Neuron (in vitro differentiated cells): Measurements from ENCODE around the gene TSPEAR.

ENCODE experiments used
- H2AFZ ChIP-seq: one replicate; pipeline ENCODE4 v1.6.1; 2013; ENCODE audit warnings: low read depth, mild to moderate bottlenecking, inconsistent platforms, low read length, moderate library complexity
- H3K27me3 ChIP-seq: one replicate; pipeline ENCODE4 v1.6.1; 2013; ENCODE audit warnings: low read length; ENCODE audit not compliant: insufficient read depth
- H3K36me3 ChIP-seq: one replicate; pipeline ENCODE4 v1.6.1; 2013; ENCODE audit warnings: low read length; ENCODE audit not compliant: insufficient read depth
- H3K4me1 ChIP-seq: one replicate; pipeline ENCODE4 v1.6.1; 2013; ENCODE audit warnings: low read length; ENCODE audit not compliant: insufficient read depth
- H3K4me3 ChIP-seq: 2 replicates; pipeline ENCODE4 v1.5.1; 2013; ENCODE audit warnings: mild to moderate bottlenecking, low read length, moderate library complexity
- H3K9me3 ChIP-seq: one replicate; pipeline ENCODE4 v1.6.1; 2013; ENCODE audit warnings: low read length

TSPEAR gene

GRCh38 chr21:44516342-44516741, 195.0 kb downstream of the TSPEAR start:
- Histone ChIP-seq H3K27me3 (no peaks in the 10 kb centered on the region), H3K4me1 (no peaks in the 10 kb centered on the region), H2AFZ (no peak overlapping the region), H3K4me3 (no peak overlapping the region), H3K36me3 (no peaks in the 10 kb centered on the region), H3K9me3 (peaks cover 7% of the 10 kb centered on the region)

GRCh38 chr21:44515359-44516165, 195.8 kb downstream of the TSPEAR start:
- Histone ChIP-seq H3K4me3 (no peak overlapping the region), H3K36me3 (no peaks in the 10 kb centered on the region), H3K9me3 (peaks cover 7% of the 10 kb centered on the region), H3K4me1 (no peaks in the 10 kb centered on the region), H3K27me3 (no peaks in the 10 kb centered on the region), H2AFZ (no peak overlapping the region)

- H3K4me1 ChIP-seq: no peaks in the 10 kb centered on the region
- H3K4me3 ChIP-seq: no peak overlapping the region
- no peaks in the 10 kb centered on the region for H3K36me3 ChIP-seq
- no peak overlapping the region for H2AFZ ChIP-seq
- H3K27me3 ChIP-seq: no peaks in the 10 kb centered on the region
- H3K9me3 ChIP-seq: peaks cover 7% of the 10 kb centered on the region
Measured at GRCh38 chr21:44514746-44515358, 196.5 kb downstream of the TSPEAR start.

- H3K36me3 ChIP-seq: no peaks in the 10 kb centered on the region
- no peaks in the 10 kb centered on the region for H3K4me1 ChIP-seq
- H3K4me3 ChIP-seq: no peak overlapping the region
- H3K27me3 ChIP-seq: no peaks in the 10 kb centered on the region
- no peak overlapping the region for H2AFZ ChIP-seq
- peaks cover 4% of the 10 kb centered on the region for H3K9me3 ChIP-seq
Measured at GRCh38 chr21:44514218-44514520, 197.2 kb downstream of the TSPEAR start.

- H3K4me1 ChIP-seq: no peaks in the 10 kb centered on the region
- peaks cover 1% of the 10 kb centered on the region for H3K27me3 ChIP-seq
Measured at GRCh38 chr21:44513389-44514217, 197.8 kb downstream of the TSPEAR start.

GRCh38 chr21:44512496-44513388, 198.6 kb downstream of the TSPEAR start:
- H3K9me3 ChIP-seq: no peaks in the 10 kb centered on the region
- H3K36me3 ChIP-seq: no peaks in the 10 kb centered on the region
- no peak overlapping the region for H3K4me3 ChIP-seq
- no peaks in the 10 kb centered on the region for H3K4me1 ChIP-seq
- no peak overlapping the region for H2AFZ ChIP-seq
- peaks cover 5% of the 10 kb centered on the region for H3K27me3 ChIP-seq

More at GRCh38 chr21:44513389-44514217, 197.8 kb downstream of the TSPEAR start:
- Histone ChIP-seq H3K9me3 (peaks cover 2% of the 10 kb centered on the region), H3K4me3 (no peak overlapping the region), H3K36me3 (no peaks in the 10 kb centered on the region), H2AFZ (no peak overlapping the region)

GRCh38 chr21:44511938-44512275, 199.5 kb downstream of the TSPEAR start:
- Histone ChIP-seq H3K9me3 (no peaks in the 10 kb centered on the region), H3K27me3 (peaks cover 5% of the 10 kb centered on the region), H3K4me3 (no peak overlapping the region), H3K36me3 (no peaks in the 10 kb centered on the region), H3K4me1 (no peaks in the 10 kb centered on the region), H2AFZ (no peak overlapping the region)

GRCh38 chr21:44511219-44511937, 200.0 kb downstream of the TSPEAR start:
- Histone ChIP-seq H3K36me3 (no peaks in the 10 kb centered on the region), H2AFZ (no peak overlapping the region), H3K4me1 (no peaks in the 10 kb centered on the region), H3K27me3 (peaks cover 5% of the 10 kb centered on the region), H3K9me3 (no peaks in the 10 kb centered on the region), H3K4me3 (no peak overlapping the region)

GRCh38 chr21:44510508-44511218, 200.7 kb downstream of the TSPEAR start:
- peaks cover 5% of the 10 kb centered on the region for H3K27me3 ChIP-seq
- H2AFZ ChIP-seq: no peak overlapping the region
- no peaks in the 10 kb centered on the region for H3K9me3 ChIP-seq
- peaks cover 3% of the 10 kb centered on the region for H3K4me1 ChIP-seq
- no peaks in the 10 kb centered on the region for H3K36me3 ChIP-seq
- no peak overlapping the region for H3K4me3 ChIP-seq

GRCh38 chr21:44510109-44510507, 201.3 kb downstream of the TSPEAR start:
- no peak overlapping the region for H3K4me3 ChIP-seq
- peaks cover 5% of the 10 kb centered on the region for H3K27me3 ChIP-seq
- no peaks in the 10 kb centered on the region for H3K9me3 ChIP-seq
- H3K36me3 ChIP-seq: no peaks in the 10 kb centered on the region
- no peak overlapping the region for H2AFZ ChIP-seq
- H3K4me1 ChIP-seq: peaks cover 7% of the 10 kb centered on the region

GRCh38 chr21:44509539-44509938, 201.8 kb downstream of the TSPEAR start:
- H3K4me1 ChIP-seq: peaks cover 7% of the 10 kb centered on the region
- no peak overlapping the region for H2AFZ ChIP-seq
- no peaks in the 10 kb centered on the region for H3K9me3 ChIP-seq
- H3K4me3 ChIP-seq: no peak overlapping the region
- H3K36me3 ChIP-seq: no peaks in the 10 kb centered on the region
- peaks cover 5% of the 10 kb centered on the region for H3K27me3 ChIP-seq
